Smooth muscle cell (in vitro differentiated cells): ENCODE measurements around the gene EGFL6. TPM values are rescaled to one million over a fixed set of nuclear protein-coding genes. Genes with fewer than 3 reads are reported as not detected.
"Not testable (repeated sequence)": the region's sequence is repeated elsewhere in the genome, so short reads cannot be mapped to it uniquely, and the experiment has no call there.

ENCODE experiments used
- DNase-seq: peaks from one replicate; lab custom pipeline; 2025; ENCODE audit not compliant: unreplicated experiment; lab: John Stamatoyannopoulos, UW
- H2AFZ ChIP-seq: fragments of 200-600 bp; sonication (generic); 2 replicates; pipeline ENCODE4 v1.6.0; 2016; ENCODE audit warnings: antibody characterized with exemption, low read depth, mild to moderate bottlenecking
- H3F3A ChIP-seq: fragments of 200-600 bp; sonication (generic); 2 replicates; pipeline ENCODE4 v1.6.0; 2017; ENCODE audit warnings: antibody characterized with exemption, low read depth
- H3K27ac ChIP-seq: fragments of 200-600 bp; sonication (generic); 2 replicates; pipeline ENCODE4 v1.5.1; 2016; ENCODE audit warnings: low read depth, mild to moderate bottlenecking
- H3K27me3 ChIP-seq: fragments of 200-600 bp; sonication (generic); 2 replicates; pipeline ENCODE4 v1.6.1; 2016; ENCODE audit warnings: low read depth, mild to moderate bottlenecking
- H3K36me3 ChIP-seq: fragments of 200-600 bp; sonication (generic); 2 replicates; pipeline ENCODE4 v1.5.1; 2016; ENCODE audit warnings: low read depth
- H3K4me1 ChIP-seq: fragments of 200-600 bp; sonication (generic); 2 replicates; pipeline ENCODE4 v1.5.1; 2016; ENCODE audit warnings: low read depth
- H3K4me2 ChIP-seq: fragments of 200-600 bp; sonication (generic); 2 replicates; pipeline ENCODE4 v1.6.0; 2016; ENCODE audit warnings: mild to moderate bottlenecking
- H3K4me3 ChIP-seq: fragments of 200-600 bp; sonication (generic); 2 replicates; pipeline ENCODE4 v1.5.1; 2016; ENCODE audit warnings: mild to moderate bottlenecking
- H3K79me2 ChIP-seq: fragments of 200-600 bp; sonication (generic); 2 replicates; pipeline ENCODE4 v1.6.0; 2016; ENCODE audit warnings: low read depth, mild to moderate bottlenecking
- H3K9ac ChIP-seq: fragments of 200-600 bp; sonication (generic); 2 replicates; pipeline ENCODE4 v1.6.0; 2016; ENCODE audit warnings: low read depth
- H3K9me3 ChIP-seq: fragments of 200-600 bp; sonication (generic); replicated peaks from 2 replicates; pipeline ENCODE4 v1.5.1; 2016; ENCODE audit warnings: low read depth
- H4K20me1 ChIP-seq: fragments of 200-600 bp; sonication (generic); 2 replicates; pipeline ENCODE4 v1.6.0; 2016; ENCODE audit warnings: low read depth
- WGBS: methylation state at CpG from one replicate; pipeline ENCODE4 v1.1.7; 2016; ENCODE audit warnings: low lambda C conversion rate; 5-methylcytosine and 5-hydroxymethylcytosine counted together
- microRNA-seq: library from miRNA; unstranded; fragments of <30 nt; microRNA quantifications from one replicate; pipeline ENCODE4, GENCODE V29; 2016; ENCODE audit warnings: borderline number of aligned reads
- polyA plus RNA-seq: library from polyadenylated mRNA; unstranded; fragments of >200 nt; fragmentation: Nextera tagmentation; extraction: Ambion mirVana; gene quantifications from 2 replicates; pipeline ENCODE4 v1.2.1, GENCODE V29; 2016
- total RNA-seq: library from RNA; depleted of rRNA; stranded (reverse); fragments of >200 nt; gene quantifications from 2 replicates; pipeline ENCODE4 v1.2.3, GENCODE V29; 2014
- TF ChIP-seq, protein P1 (sequence below): fragments of 200-600 bp; sonication (generic); IDR thresholded peaks from 2 replicates; pipeline ENCODE4 v1.5.1; 2017; ENCODE audit warnings: borderline replicate concordance, mild to moderate bottlenecking, antibody characterized with exemption; ENCODE audit not compliant: insufficient read depth, poor library complexity, severe bottlenecking

The EGFL6 gene
- total and polyA plus RNA-seq, 2 experiments from 2014 or later, result 213 to 350 TPM

DNA sequence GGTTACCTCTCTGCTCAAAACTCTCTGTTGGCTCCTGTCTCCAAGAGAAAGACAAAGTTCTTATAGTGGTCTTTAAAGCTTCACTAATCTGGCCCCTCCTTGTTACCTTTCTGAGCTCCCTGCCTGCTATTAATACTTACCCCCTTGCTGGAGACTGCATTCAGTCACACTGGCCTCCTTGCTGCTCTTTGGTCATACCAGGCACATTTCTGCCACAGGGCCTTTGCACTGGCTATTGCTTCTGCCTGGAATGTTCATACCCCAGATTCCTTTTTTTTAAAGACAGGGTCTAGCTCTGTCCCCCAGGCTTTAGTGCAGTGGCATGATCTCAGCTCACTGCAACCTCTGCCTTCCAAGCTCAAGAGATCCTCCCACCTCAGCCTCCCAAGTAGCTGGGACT, 103.6 kb downstream of the EGFL6 start:
- Histone ChIP-seq H3K4me1 (no peaks in the 10 kb centered on the region), H3K36me3 (no peaks in the 10 kb centered on the region), H3K4me2 (no peak overlapping the region), H4K20me1 (no peaks in the 10 kb centered on the region), H3K9ac (no peak overlapping the region), H3F3A (no peaks in the 10 kb centered on the region), H3K27ac (no peak overlapping the region), H3K4me3 (no peak overlapping the region), H3K9me3 (no peaks in the 10 kb centered on the region), H3K27me3 (no peaks in the 10 kb centered on the region), H3K79me2 (no peaks in the 10 kb centered on the region), H2AFZ (no peak overlapping the region)
- TF ChIP-seq, protein P1, sequence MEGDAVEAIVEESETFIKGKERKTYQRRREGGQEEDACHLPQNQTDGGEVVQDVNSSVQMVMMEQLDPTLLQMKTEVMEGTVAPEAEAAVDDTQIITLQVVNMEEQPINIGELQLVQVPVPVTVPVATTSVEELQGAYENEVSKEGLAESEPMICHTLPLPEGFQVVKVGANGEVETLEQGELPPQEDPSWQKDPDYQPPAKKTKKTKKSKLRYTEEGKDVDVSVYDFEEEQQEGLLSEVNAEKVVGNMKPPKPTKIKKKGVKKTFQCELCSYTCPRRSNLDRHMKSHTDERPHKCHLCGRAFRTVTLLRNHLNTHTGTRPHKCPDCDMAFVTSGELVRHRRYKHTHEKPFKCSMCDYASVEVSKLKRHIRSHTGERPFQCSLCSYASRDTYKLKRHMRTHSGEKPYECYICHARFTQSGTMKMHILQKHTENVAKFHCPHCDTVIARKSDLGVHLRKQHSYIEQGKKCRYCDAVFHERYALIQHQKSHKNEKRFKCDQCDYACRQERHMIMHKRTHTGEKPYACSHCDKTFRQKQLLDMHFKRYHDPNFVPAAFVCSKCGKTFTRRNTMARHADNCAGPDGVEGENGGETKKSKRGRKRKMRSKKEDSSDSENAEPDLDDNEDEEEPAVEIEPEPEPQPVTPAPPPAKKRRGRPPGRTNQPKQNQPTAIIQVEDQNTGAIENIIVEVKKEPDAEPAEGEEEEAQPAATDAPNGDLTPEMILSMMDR, result no peak
- DNase-seq, result no peak

DNA sequence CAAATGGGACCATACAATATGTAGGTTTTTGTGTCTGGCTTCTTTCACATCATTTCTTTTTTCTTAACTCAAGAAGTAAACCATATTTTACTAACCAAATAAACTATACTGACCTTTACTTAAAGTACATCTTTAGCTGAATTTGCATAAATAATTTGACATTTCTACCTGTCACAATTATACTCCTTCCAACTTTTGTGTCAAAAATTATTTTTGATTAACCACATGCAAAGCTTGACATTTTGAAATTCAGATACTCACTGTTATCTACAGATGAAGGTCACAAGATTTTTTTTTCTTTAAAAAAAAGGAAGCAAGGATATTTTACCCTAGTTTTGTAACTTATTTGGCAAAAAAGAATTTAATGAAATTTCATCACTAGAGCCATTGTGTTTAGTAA, 107.5 kb downstream of the EGFL6 start:
- H3K4me1 ChIP-seq, result no peaks in the 10 kb centered on the region
- H3K27me3 ChIP-seq, result no peaks in the 10 kb centered on the region
- no peak overlapping the region for H3K4me3 ChIP-seq
- TF ChIP-seq, protein P1, result no peak
- H3K36me3 ChIP-seq, result no peaks in the 10 kb centered on the region
- no peaks in the 10 kb centered on the region for H3F3A ChIP-seq
- DNase-seq, result no peak
- no peaks in the 10 kb centered on the region for H3K9me3 ChIP-seq
- no peaks in the 10 kb centered on the region for H4K20me1 ChIP-seq
- H3K9ac ChIP-seq, result no peak overlapping the region
- H3K79me2 ChIP-seq, result no peaks in the 10 kb centered on the region
- H3K27ac ChIP-seq, result no peak overlapping the region
- no peak overlapping the region for H3K4me2 ChIP-seq
- H2AFZ ChIP-seq, result no peak overlapping the region

- 88% methylated on average over 3 of the region's 4 CpGs for WGBS
- not testable (repeated sequence) for H3K9ac ChIP-seq, H2AFZ ChIP-seq, H3K79me2 ChIP-seq, H4K20me1 ChIP-seq, H3K4me3 ChIP-seq, H3F3A ChIP-seq, H3K27ac ChIP-seq, H3K27me3 ChIP-seq, H3K36me3 ChIP-seq, H3K4me2 ChIP-seq, H3K4me1 ChIP-seq, H3K9me3 ChIP-seq, DNase-seq
Observed at GRCh38 chrX:13679700-13680099, 110.3 kb downstream of the EGFL6 start.

DNA sequence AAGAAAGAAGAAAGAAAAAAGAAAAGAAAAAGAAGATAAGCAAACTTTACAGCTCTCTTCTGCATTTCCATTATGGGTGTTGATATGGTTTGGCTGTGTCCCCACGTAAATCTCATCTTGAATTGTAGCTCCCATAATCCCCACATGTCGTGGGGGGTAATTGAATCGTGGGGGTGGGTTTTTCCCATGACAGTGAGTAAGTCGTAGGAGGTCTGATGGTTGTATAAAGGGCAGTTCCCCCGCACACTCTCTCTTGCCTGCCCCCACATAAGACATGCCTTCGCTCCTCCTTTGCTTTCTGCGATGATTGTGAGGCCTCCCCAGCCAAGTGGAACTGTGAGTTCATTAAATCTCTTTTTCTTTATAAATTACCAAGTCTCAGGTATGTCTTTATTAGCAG, 112.2 kb downstream of the EGFL6 start:
- Histone ChIP-seq H3F3A (no peaks in the 10 kb centered on the region), H4K20me1 (no peaks in the 10 kb centered on the region), H3K36me3 (no peaks in the 10 kb centered on the region), H3K27me3 (no peaks in the 10 kb centered on the region), H3K79me2 (no peaks in the 10 kb centered on the region), H3K4me2 (no peak overlapping the region), H3K4me3 (no peak overlapping the region), H2AFZ (no peak overlapping the region), H3K4me1 (no peaks in the 10 kb centered on the region), H3K27ac (no peak overlapping the region), H3K9me3 (no peaks in the 10 kb centered on the region), H3K9ac (no peak overlapping the region)
- 76% methylated on average over 7 of the region's 7 CpGs for WGBS
- TF ChIP-seq, protein P1, result no peak
- DNase-seq, result no peak

Small RNA genes within 50 kb of the gene (microRNA-seq; reads per million reads assigned to microRNA genes)
- gene MIR6086, result not detected

Other genes starting within 250 kb of the EGFL6 start
- gene ATXN3L, start 249.5 kb upstream of the EGFL6 start, total RNA-seq, result not detected in 2 replicates
- not detected in 2 replicates for gene ATXN3L, start 249.5 kb upstream of the EGFL6 start, polyA plus RNA-seq
- 2.5 and 2.6 TPM in 2 replicates for gene TCEANC, start 83.5 kb downstream of the EGFL6 start, total RNA-seq
- gene TCEANC, start 83.5 kb downstream of the EGFL6 start, polyA plus RNA-seq, result 1.2 and 1.9 TPM in 2 replicates
- gene RAB9A, start 119.5 kb downstream of the EGFL6 start, total RNA-seq, result 25.8 and 42.3 TPM in 2 replicates
- gene RAB9A, start 119.5 kb downstream of the EGFL6 start, polyA plus RNA-seq, result 22.1 and 31.5 TPM in 2 replicates
- 7.6 and 9.5 TPM in 2 replicates for gene TRAPPC2, start 165.0 kb downstream of the EGFL6 start, total RNA-seq
- 6.1 and 9.4 TPM in 2 replicates for gene TRAPPC2, start 165.0 kb downstream of the EGFL6 start, polyA plus RNA-seq
- 14.4 and 17.6 TPM in 2 replicates for gene OFD1, start 165.1 kb downstream of the EGFL6 start, total RNA-seq
- 12.5 and 23.0 TPM in 2 replicates for gene OFD1, start 165.1 kb downstream of the EGFL6 start, polyA plus RNA-seq
- gene GPM6B, start 247.5 kb downstream of the EGFL6 start, total RNA-seq, result 17.1 and 20.3 TPM in 2 replicates
- 22.5 and 33.4 TPM in 2 replicates for gene GPM6B, start 247.5 kb downstream of the EGFL6 start, polyA plus RNA-seq